Esophagus squamous epithelium (tissue), 5 donors: ENCODE results near the gene CASK. TPM values are rescaled to one million over a fixed set of nuclear protein-coding genes. Genes with fewer than 3 reads are reported as not detected.
"Not testable (repeated sequence)": the region's sequence is repeated elsewhere in the genome, so short reads cannot be mapped to it uniquely, and the experiment has no call there.

ENCODE experiments used
- DNase-seq: peaks from one replicate; lab custom pipeline; 2025; lab: John Stamatoyannopoulos, UW
- H3K27ac ChIP-seq, 4 donors: fragments of 200-600 bp; sonication (generic); one replicate each; pipeline ENCODE4 v1.5.1; 2016 to 2019; ENCODE audit warnings: mild to moderate bottlenecking in 1 of 4
- H3K27me3 ChIP-seq, 4 donors: fragments of 200-600 bp; sonication (generic); 1 replicate in 3 of 4; 2 replicates in 1 of 4; pipeline versions ENCODE4 v1.5.1 to v1.6.0; 2017 to 2021; ENCODE audit warnings: antibody characterized with exemption in 1 of 4
- H3K36me3 ChIP-seq, 3 donors: fragments of 200-600 bp; sonication (generic); one replicate each; pipeline ENCODE4 v1.5.1; 2016 to 2019
- H3K4me1 ChIP-seq, 3 donors: fragments of 200-600 bp; sonication (generic); one replicate each; pipeline ENCODE4 v1.5.1; 2017 to 2019
- H3K4me3 ChIP-seq, 4 donors: fragments of 200-600 bp; sonication (generic); 1 replicate in 3 of 4; 2 replicates in 1 of 4; pipeline ENCODE4 v1.5.1; 2016 to 2019; ENCODE audit warnings: mild to moderate bottlenecking in 2 of 4, moderate library complexity in 1 of 4
- H3K9me3 ChIP-seq, 3 donors: fragments of 200-600 bp; sonication (generic); one replicate each; pipeline ENCODE4 v1.5.1; 2016 to 2019
- CTCF ChIP-seq, 6 experiments: fragments of 450-650 bp in 4 of 6; fragments of 200-600 bp in 2 of 6; sonication (generic) in 2 of 6; IDR thresholded peaks; one replicate each; pipeline ENCODE4 v1.5.1; 2016 to 2019; ENCODE audit warnings: antibody characterized with exemption in 6 of 6, mild to moderate bottlenecking in 4 of 6, moderate library complexity in 4 of 6
- POLR2A ChIP-seq, 4 donors: fragments of 450-650 bp; IDR thresholded peaks; one replicate each; pipeline ENCODE4 v1.6.1; 2017; ENCODE audit warnings: antibody characterized with exemption in 4 of 4, mild to moderate bottlenecking in 4 of 4, moderate library complexity in 3 of 4
- WGBS, 2 donors: methylation state at CpG; one replicate each; pipeline ENCODE4 v1.1.5; 2018; 5-methylcytosine and 5-hydroxymethylcytosine counted together
- intact Hi-C: fragments of 100-400 bp; cut with DNase I; formaldehyde crosslinking; loops from one replicate; pipeline ENCODE4 v1.15.0; 2022
- total RNA-seq, 4 donors: library from RNA; depleted of rRNA; stranded (reverse); fragments of >200 nt; gene quantifications; one replicate each; pipeline ENCODE4 v1.1.0, GENCODE V29; 2016
- donor health status: DM: yes; HTN: yes; CAD: no.

The CASK gene
- total RNA-seq, 4 donors from 2014 or later, result 32.3 to 57.4 (median 36.0) TPM

GRCh38 chrX:41720125-41720779, 203.1 kb downstream of the CASK start:
- H3K36me3 ChIP-seq, result peaks cover 0 to 11% (median 0%) of the 10 kb centered on the region in 3 donors
- WGBS, 2 donors, result 33 to 100% methylated on average over 2 to 3 of the region's 3 CpGs
- H3K4me3 ChIP-seq, result no peak overlapping the region
- intact Hi-C loops, result no loop called here
- no peak for TF ChIP-seq POLR2A (IDR thresholded peaks at IDR 0.05)
- TF ChIP-seq CTCF (IDR thresholded peaks at IDR 0.05), result no peak
- H3K9me3 ChIP-seq, result peaks cover 0 to 22% (median 0%) of the 10 kb centered on the region in 3 donors
- no peak overlapping the region for H3K27ac ChIP-seq
- no peaks in the 10 kb centered on the region for H3K4me1 ChIP-seq
- no peak for DNase-seq
- no peaks in the 10 kb centered on the region for H3K27me3 ChIP-seq

- WGBS, 2 donors, result 75 to 76% methylated on average over 6 of the region's 6 CpGs
- H3K27ac ChIP-seq, intact Hi-C loops: not testable (repeated sequence)
Observed at GRCh38 chrX:41719610-41720009, 203.7 kb downstream of the CASK start.

GRCh38 chrX:41718481-41719235, 204.7 kb downstream of the CASK start:
- WGBS, 2 donors, result 82 to 89% methylated on average over 4 of the region's 4 CpGs
- Histone ChIP-seq H3K9me3 (peaks cover 0 to 22% (median 0%) of the 10 kb centered on the region in 3 donors), H3K27me3 (no peaks in the 10 kb centered on the region), H3K4me3 (no peak overlapping the region), H3K36me3 (peaks cover 0 to 11% (median 0%) of the 10 kb centered on the region in 3 donors), H3K4me1 (no peaks in the 10 kb centered on the region), H3K27ac (no peak overlapping the region)
- TF ChIP-seq CTCF (IDR thresholded peaks at IDR 0.05), result no peak
- TF ChIP-seq POLR2A (IDR thresholded peaks at IDR 0.05), result no peak
- no peak for DNase-seq
- intact Hi-C loops, result no loop called here

More at GRCh38 chrX:41719610-41720009, 203.7 kb downstream of the CASK start:
- not testable (repeated sequence) for H3K4me1 ChIP-seq, DNase-seq, H3K27me3 ChIP-seq, H3K4me3 ChIP-seq
- peaks cover 0 to 11% (median 0%) of the 10 kb centered on the region in 3 donors for H3K36me3 ChIP-seq
- peaks cover 0 to 22% (median 0%) of the 10 kb centered on the region in 3 donors for H3K9me3 ChIP-seq

GRCh38 chrX:41716767-41717473, 206.4 kb downstream of the CASK start:
- Histone ChIP-seq H3K27ac (no peak overlapping the region), H3K4me1 (no peaks in the 10 kb centered on the region), H3K36me3 (peaks cover 0 to 11% (median 0%) of the 10 kb centered on the region in 3 donors), H3K9me3 (peaks cover 0 to 22% (median 0%) of the 10 kb centered on the region in 3 donors), H3K4me3 (no peak overlapping the region), H3K27me3 (no peaks in the 10 kb centered on the region)
- 87 to 92% methylated on average over 11 to 12 of the region's 12 CpGs for WGBS, 2 donors
- intact Hi-C loops, result no loop called here
- TF ChIP-seq CTCF (IDR thresholded peaks at IDR 0.05) (no peak), POLR2A (IDR thresholded peaks at IDR 0.05) (no peak)
- no peak for DNase-seq

GRCh38 chrX:41716222-41716621, 207.1 kb downstream of the CASK start:
- 90 to 93% methylated on average over 3 to 5 of the region's 5 CpGs for WGBS, 2 donors
- TF ChIP-seq POLR2A (IDR thresholded peaks at IDR 0.05) (no peak), CTCF (IDR thresholded peaks at IDR 0.05) (no peak)
- no peaks in the 10 kb centered on the region for H3K27me3 ChIP-seq
- no peak for DNase-seq
- H3K4me1 ChIP-seq, result no peaks in the 10 kb centered on the region
- H3K9me3 ChIP-seq, result peaks cover 0 to 22% (median 0%) of the 10 kb centered on the region in 3 donors
- no peak overlapping the region for H3K4me3 ChIP-seq
- intact Hi-C loops, result no loop called here
- peaks cover 0 to 11% (median 0%) of the 10 kb centered on the region in 3 donors for H3K36me3 ChIP-seq
- no peak overlapping the region for H3K27ac ChIP-seq
